ENCODE results near the gene AQP6. TPM values are rescaled to one million over a fixed set of nuclear protein-coding genes. Genes with fewer than 3 reads are reported as not detected.

AQP6 gene
- total RNA-seq, 1 experiment from 2014 or later = 0.09 TPM

DNA sequence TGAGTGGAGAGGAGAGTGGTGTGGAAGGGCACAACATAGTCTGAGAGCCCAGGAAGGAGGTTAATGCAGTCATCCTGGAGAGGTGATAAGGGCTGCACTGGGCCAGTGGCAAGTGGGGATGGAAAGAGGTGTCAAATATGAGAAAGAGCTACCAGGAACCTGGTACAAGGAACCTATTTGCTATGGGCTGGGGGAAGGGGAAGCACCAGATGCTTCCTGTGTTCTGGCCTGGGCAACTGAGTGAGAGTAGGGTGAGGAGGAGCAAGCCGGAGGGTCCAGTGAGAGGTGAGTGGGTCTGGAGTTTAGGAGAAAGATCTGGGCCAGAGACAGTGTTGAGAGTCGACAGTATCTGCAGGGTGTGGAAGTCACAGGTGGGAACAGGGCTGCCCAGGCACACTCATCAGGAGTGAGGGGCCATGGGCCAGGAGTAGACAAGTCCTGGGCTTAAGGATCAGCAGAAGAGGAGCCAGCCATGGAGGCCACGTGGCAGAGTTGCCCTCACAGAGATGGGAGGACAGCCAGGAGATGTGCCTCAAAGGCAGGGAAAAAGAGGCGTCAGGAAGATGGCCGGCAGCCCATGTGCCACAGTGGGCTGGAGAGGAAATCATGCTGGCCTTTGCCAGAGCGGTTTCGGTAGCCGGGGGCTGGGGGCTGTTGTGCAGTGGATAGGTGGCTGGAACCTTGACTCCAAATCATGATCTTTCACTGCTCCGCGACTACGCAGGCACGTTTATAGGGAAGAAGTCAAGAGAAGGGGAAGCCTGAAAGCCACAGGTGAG lies 2.9 kb upstream of the AQP6 start:
- Histone ChIP-seq H3K27ac (ENCODE audit: insufficient read length, low read depth, low read length) (no peak overlapping the region), H3K56ac (ENCODE audit: insufficient read length, low read depth, low read length) (no peak overlapping the region), H4K91ac (ENCODE audit: insufficient read length, low read depth, low read length) (no peak overlapping the region), H3K18ac (ENCODE audit: insufficient read length, low read depth, low read length) (no peak overlapping the region), H3T11ph (ENCODE audit: low read length) (no peak overlapping the region), H2BK5ac (ENCODE audit: insufficient read length, low read length) (no peak overlapping the region), H3K9ac (ENCODE audit: extremely low read depth, insufficient read length, low read length) (no peak overlapping the region), H3K4me1 (ENCODE audit: insufficient read depth, low read length) (no peaks in the 10 kb centered on the region), H4K8ac (replicated peaks; ENCODE audit: insufficient read length, low read depth, low read length) (no peak overlapping the region), H2BK120ac (ENCODE audit: low read depth, low read length, poor library complexity, severe bottlenecking) (no peak overlapping the region), H3K9me3 (ENCODE audit: control insufficient read depth, low read depth, low read length) (no peaks in the 10 kb centered on the region), H2BK12ac (ENCODE audit: insufficient read length, low read depth, low read length) (no peak overlapping the region), H2BK15ac (ENCODE audit: low read depth, low read length) (no peak overlapping the region), H4K5ac (ENCODE audit: insufficient read length, low read depth, low read length) (no peak overlapping the region), H3K23ac (ENCODE audit: insufficient read length, low read depth, low read length) (no peak overlapping the region), H3K27me3 (ENCODE audit: insufficient read depth, low read length) (peaks cover 2% of the 10 kb centered on the region; the same call in 1 of the 2 replicates), H3K4ac (ENCODE audit: low read depth, low read length) (no peak overlapping the region), H3K23me2 (ENCODE audit: insufficient read length, low read depth, low read length, poor library complexity, severe bottlenecking) (no peaks in the 10 kb centered on the region), H2AFZ (ENCODE audit: low read length) (no peak overlapping the region), H3K79me2 (ENCODE audit: insufficient read depth, low read length) (no peaks in the 10 kb centered on the region), H3K79me1 (ENCODE audit: insufficient read depth, low read depth, low read length, poor library complexity, severe bottlenecking) (no peaks in the 10 kb centered on the region), H4K20me1 (ENCODE audit: control insufficient read depth, insufficient read depth, insufficient read length) (no peaks in the 10 kb centered on the region), H2AK5ac (ENCODE audit: insufficient read length, low read length) (no peak overlapping the region), H2BK20ac (ENCODE audit: low read depth, low read length, poor library complexity, severe bottlenecking) (no peak overlapping the region), H3K4me2 (ENCODE audit: insufficient read depth, insufficient read length, low read length) (no peak overlapping the region), H3K14ac (ENCODE audit: insufficient read depth, low read length) (no peak overlapping the region)
- H3K27me3 Mint-ChIP-seq (ENCODE audit: low read depth) = peaks cover 24% of the 10 kb centered on the region
- TF ChIP-seq, protein P1, sequence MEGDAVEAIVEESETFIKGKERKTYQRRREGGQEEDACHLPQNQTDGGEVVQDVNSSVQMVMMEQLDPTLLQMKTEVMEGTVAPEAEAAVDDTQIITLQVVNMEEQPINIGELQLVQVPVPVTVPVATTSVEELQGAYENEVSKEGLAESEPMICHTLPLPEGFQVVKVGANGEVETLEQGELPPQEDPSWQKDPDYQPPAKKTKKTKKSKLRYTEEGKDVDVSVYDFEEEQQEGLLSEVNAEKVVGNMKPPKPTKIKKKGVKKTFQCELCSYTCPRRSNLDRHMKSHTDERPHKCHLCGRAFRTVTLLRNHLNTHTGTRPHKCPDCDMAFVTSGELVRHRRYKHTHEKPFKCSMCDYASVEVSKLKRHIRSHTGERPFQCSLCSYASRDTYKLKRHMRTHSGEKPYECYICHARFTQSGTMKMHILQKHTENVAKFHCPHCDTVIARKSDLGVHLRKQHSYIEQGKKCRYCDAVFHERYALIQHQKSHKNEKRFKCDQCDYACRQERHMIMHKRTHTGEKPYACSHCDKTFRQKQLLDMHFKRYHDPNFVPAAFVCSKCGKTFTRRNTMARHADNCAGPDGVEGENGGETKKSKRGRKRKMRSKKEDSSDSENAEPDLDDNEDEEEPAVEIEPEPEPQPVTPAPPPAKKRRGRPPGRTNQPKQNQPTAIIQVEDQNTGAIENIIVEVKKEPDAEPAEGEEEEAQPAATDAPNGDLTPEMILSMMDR (conservative IDR thresholded peaks at IDR 0.05) = no peak
- no peak overlapping the region for H3K27ac Mint-ChIP-seq
- DNase-seq = no peak
- no peaks in the 10 kb centered on the region for H3K9me3 Mint-ChIP-seq
- H3K36me3 Mint-ChIP-seq (ENCODE audit: insufficient read depth in 1 of 3, low read depth in 3 of 3) = no peaks in the 10 kb centered on the region
- WGBS (ENCODE audit: extremely low coverage, insufficient read length, low lambda C conversion rate) = no CpG with 5 or more reads among the region's 12 CpGs
- peaks cover 12 to 13% of the 10 kb centered on the region in 2 experiments for H3K4me1 Mint-ChIP-seq
- H3K4me3 Mint-ChIP-seq = no peak overlapping the region

Measured in H9 (cell line).